Lower leg skin (tissue), 3 donors: Measurements from ENCODE around the gene DIP2A.
"Not testable (repeated sequence)": the region's sequence is repeated elsewhere in the genome, so short reads cannot be mapped to it uniquely, and the experiment has no call there.

Experiments
- CTCF ChIP-seq, 3 donors: fragments of 450-650 bp; IDR thresholded peaks; one replicate each; pipeline ENCODE4 v1.5.1; 2016; ENCODE audit warnings: antibody characterized with exemption in 3 of 3, mild to moderate bottlenecking in 3 of 3, moderate library complexity in 2 of 3
- POLR2A ChIP-seq, 2 donors: fragments of 450-650 bp; IDR thresholded peaks; one replicate each; pipeline ENCODE4 v1.6.1; 2016 to 2017; ENCODE audit warnings: antibody characterized with exemption in 2 of 2, mild to moderate bottlenecking in 1 of 2, moderate library complexity in 1 of 2

- not testable (repeated sequence) for TF ChIP-seq CTCF, POLR2A (IDR thresholded peaks at IDR 0.05)
Measured at GRCh38 chr21:46433116-46433515, 25.6 kb upstream of the DIP2A start.
